Loucy (cell line): Measurements from ENCODE around the gene CHPF2.

ENCODE experiments used
- CTCF ChIP-seq: fragments of 200-600 bp; sonication (generic); conservative IDR thresholded peaks from 2 replicates; pipeline ENCODE4 v1.5.1; 2014; ENCODE audit warnings: mild to moderate bottlenecking, antibody characterized with exemption, low read length
- EZH2phosphoT487 ChIP-seq: fragments of 200-600 bp; IDR thresholded peaks from 2 replicates; pipeline ENCODE4 v1.6.1; 2018; ENCODE audit warnings: antibody characterized with exemption, mild to moderate bottlenecking, moderate library complexity, borderline replicate concordance

DNA sequence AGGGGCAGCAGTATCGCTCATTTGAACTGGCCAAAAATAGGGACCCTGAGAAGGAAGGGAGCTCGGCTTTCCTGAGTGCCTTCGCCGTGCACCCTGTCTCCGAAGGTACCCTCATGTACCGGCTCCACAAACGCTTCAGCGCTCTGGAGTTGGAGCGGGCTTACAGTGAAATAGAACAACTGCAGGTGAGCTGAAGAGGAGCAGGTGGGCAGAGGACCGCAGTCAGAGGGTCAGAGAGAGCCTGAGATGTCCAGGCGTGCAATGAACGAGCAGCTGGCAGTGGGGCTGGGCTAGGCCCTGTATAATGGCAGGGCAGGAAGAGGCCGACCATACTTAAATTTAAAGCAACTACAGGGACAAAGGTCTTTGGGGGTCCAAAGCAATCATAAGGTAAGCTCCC, 4.1 kb downstream of the CHPF2 start:
- TF ChIP-seq CTCF: no peak
- TF ChIP-seq EZH2phosphoT487: no peak
